PC-9 (cell line): ENCODE data around the gene TMEM150C.

Source experiments
- EZH2 ChIP-seq: fragments of 200-600 bp; sonication (generic); IDR thresholded peaks from 2 replicates; pipeline ENCODE4 v1.8.0; 2017; ENCODE audit warnings: antibody characterized with exemption, low read depth
- TF ChIP-seq, protein P1 (sequence below): fragments of 200-600 bp; sonication (generic); conservative IDR thresholded peaks from 2 replicates; pipeline ENCODE4 v1.6.1; 2017; ENCODE audit warnings: mixed run types, antibody characterized with exemption, mild to moderate bottlenecking, moderate library complexity

DNA sequence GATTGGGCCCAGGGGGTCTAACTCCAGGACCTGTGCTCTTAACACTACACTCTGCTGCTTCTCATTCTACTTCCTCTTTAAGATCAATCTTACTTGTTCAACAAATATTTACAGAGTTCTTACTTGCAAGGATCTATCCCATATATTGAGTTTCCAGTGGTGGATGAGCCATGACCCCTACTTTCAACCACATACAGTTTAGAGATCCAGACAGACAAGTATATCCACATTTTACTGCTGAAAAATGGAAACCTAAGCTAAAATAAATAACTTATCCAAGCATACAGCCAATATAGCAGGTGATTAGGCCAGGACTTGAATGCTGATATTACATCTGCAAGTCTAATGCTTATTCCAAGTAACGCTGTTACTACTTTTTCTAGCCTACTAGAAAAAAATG, 18.7 kb downstream of the TMEM150C start:
- TF ChIP-seq, protein P1, sequence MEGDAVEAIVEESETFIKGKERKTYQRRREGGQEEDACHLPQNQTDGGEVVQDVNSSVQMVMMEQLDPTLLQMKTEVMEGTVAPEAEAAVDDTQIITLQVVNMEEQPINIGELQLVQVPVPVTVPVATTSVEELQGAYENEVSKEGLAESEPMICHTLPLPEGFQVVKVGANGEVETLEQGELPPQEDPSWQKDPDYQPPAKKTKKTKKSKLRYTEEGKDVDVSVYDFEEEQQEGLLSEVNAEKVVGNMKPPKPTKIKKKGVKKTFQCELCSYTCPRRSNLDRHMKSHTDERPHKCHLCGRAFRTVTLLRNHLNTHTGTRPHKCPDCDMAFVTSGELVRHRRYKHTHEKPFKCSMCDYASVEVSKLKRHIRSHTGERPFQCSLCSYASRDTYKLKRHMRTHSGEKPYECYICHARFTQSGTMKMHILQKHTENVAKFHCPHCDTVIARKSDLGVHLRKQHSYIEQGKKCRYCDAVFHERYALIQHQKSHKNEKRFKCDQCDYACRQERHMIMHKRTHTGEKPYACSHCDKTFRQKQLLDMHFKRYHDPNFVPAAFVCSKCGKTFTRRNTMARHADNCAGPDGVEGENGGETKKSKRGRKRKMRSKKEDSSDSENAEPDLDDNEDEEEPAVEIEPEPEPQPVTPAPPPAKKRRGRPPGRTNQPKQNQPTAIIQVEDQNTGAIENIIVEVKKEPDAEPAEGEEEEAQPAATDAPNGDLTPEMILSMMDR = no peak
- TF ChIP-seq EZH2 = no peak
